SK-N-SH treated with all-trans-retinoic acid at 6 μM for 48 hours (cell line): Measurements from ENCODE around the gene METTL3.

Source experiments
- GLIS3 ChIP-seq: fragments of 250-450 bp; sonication (Bioruptor Pico); IDR thresholded peaks from 2 replicates; pipeline ENCODE4 v1.5.0; 2020; ENCODE audit warnings: mild to moderate bottlenecking, moderate library complexity
- SNAI2 ChIP-seq: fragments of 250-450 bp; sonication (Bioruptor Pico); IDR thresholded peaks from 2 replicates; pipeline ENCODE4 v1.5.0; 2020; ENCODE audit warnings: mild to moderate bottlenecking, moderate library complexity
- TOX ChIP-seq: fragments of 250-450 bp; sonication (Bioruptor Pico); IDR thresholded peaks from 2 replicates; pipeline ENCODE4 v1.8.0; 2021; ENCODE audit warnings: mild to moderate bottlenecking, moderate library complexity, borderline replicate concordance
- ZNF565 ChIP-seq: fragments of 450-650 bp; formaldehyde crosslinking; conservative IDR thresholded peaks from 2 replicates; pipeline ENCODE4 v1.5.0; 2020; ENCODE audit warnings: low read depth, mild to moderate bottlenecking, moderate library complexity
- ZNF70 ChIP-seq: fragments of 450-650 bp; formaldehyde crosslinking; IDR thresholded peaks from 2 replicates; pipeline ENCODE4 v1.5.0; 2020; ENCODE audit warnings: mild to moderate bottlenecking, moderate library complexity
- TF ChIP-seq, protein P1 (sequence below): fragments of 250-450 bp; sonication (Bioruptor Pico); IDR thresholded peaks from 2 replicates; pipeline ENCODE4 v1.8.0; 2020; ENCODE audit warnings: mild to moderate bottlenecking, moderate library complexity, borderline replicate concordance
- TF ChIP-seq, protein P2 (sequence below): fragments of 250-450 bp; sonication (Bioruptor Pico); IDR thresholded peaks from 2 replicates; pipeline ENCODE4 v1.8.0; 2021; ENCODE audit warnings: low read depth, mild to moderate bottlenecking, moderate library complexity, borderline replicate concordance
- TF ChIP-seq, protein P3 (sequence below): fragments of 250-450 bp; sonication (Bioruptor Pico); IDR thresholded peaks from 2 replicates; pipeline ENCODE4 v1.5.1; 2021; ENCODE audit warnings: mild to moderate bottlenecking, moderate library complexity
- TF ChIP-seq, protein P4 (sequence below): fragments of 250-450 bp; sonication (Bioruptor Pico); IDR thresholded peaks from 2 replicates; pipeline ENCODE4 v1.5.1; 2020; ENCODE audit warnings: low read depth, mild to moderate bottlenecking, moderate library complexity

DNA sequence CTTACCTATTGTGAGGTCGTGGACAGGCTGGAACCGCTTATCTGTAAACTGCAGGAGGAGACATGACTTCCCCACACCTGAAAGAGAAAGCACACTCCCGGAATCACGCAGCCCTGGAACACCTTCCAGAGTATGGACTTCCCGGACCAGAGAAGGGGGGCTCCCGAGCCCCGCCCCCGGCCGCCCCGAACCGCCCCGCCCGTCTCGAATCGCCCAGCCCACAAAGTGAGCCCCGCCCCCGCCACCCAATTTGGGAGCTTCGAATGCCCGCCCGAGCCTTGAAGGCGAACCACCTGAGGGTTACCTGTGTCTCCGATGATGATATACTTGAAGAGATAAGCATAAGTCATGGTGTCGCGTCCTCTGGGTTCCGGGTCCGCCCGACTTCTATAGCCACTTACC lies 34.6 kb downstream of the METTL3 start:
- TF ChIP-seq, protein P1, sequence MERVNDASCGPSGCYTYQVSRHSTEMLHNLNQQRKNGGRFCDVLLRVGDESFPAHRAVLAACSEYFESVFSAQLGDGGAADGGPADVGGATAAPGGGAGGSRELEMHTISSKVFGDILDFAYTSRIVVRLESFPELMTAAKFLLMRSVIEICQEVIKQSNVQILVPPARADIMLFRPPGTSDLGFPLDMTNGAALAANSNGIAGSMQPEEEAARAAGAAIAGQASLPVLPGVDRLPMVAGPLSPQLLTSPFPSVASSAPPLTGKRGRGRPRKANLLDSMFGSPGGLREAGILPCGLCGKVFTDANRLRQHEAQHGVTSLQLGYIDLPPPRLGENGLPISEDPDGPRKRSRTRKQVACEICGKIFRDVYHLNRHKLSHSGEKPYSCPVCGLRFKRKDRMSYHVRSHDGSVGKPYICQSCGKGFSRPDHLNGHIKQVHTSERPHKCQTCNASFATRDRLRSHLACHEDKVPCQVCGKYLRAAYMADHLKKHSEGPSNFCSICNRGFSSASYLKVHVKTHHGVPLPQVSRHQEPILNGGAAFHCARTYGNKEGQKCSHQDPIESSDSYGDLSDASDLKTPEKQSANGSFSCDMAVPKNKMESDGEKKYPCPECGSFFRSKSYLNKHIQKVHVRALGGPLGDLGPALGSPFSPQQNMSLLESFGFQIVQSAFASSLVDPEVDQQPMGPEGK: no peak
- TF ChIP-seq, protein P2, sequence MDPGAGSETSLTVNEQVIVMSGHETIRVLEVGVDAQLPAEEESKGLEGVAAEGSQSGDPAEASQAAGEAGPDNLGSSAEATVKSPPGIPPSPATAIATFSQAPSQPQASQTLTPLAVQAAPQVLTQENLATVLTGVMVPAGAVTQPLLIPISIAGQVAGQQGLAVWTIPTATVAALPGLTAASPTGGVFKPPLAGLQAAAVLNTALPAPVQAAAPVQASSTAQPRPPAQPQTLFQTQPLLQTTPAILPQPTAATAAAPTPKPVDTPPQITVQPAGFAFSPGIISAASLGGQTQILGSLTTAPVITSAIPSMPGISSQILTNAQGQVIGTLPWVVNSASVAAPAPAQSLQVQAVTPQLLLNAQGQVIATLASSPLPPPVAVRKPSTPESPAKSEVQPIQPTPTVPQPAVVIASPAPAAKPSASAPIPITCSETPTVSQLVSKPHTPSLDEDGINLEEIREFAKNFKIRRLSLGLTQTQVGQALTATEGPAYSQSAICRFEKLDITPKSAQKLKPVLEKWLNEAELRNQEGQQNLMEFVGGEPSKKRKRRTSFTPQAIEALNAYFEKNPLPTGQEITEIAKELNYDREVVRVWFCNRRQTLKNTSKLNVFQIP (CRISPR knock-in tag): no peak
- no peak for TF ChIP-seq GLIS3
- TF ChIP-seq, protein P3, sequence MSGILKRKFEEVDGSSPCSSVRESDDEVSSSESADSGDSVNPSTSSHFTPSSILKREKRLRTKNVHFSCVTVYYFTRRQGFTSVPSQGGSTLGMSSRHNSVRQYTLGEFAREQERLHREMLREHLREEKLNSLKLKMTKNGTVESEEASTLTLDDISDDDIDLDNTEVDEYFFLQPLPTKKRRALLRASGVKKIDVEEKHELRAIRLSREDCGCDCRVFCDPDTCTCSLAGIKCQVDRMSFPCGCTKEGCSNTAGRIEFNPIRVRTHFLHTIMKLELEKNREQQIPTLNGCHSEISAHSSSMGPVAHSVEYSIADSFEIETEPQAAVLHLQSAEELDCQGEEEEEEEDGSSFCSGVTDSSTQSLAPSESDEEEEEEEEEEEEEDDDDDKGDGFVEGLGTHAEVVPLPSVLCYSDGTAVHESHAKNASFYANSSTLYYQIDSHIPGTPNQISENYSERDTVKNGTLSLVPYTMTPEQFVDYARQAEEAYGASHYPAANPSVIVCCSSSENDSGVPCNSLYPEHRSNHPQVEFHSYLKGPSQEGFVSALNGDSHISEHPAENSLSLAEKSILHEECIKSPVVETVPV (CRISPR knock-in tag): no peak
- no peak for TF ChIP-seq TOX (CRISPR knock-in tag)
- TF ChIP-seq, protein P4, sequence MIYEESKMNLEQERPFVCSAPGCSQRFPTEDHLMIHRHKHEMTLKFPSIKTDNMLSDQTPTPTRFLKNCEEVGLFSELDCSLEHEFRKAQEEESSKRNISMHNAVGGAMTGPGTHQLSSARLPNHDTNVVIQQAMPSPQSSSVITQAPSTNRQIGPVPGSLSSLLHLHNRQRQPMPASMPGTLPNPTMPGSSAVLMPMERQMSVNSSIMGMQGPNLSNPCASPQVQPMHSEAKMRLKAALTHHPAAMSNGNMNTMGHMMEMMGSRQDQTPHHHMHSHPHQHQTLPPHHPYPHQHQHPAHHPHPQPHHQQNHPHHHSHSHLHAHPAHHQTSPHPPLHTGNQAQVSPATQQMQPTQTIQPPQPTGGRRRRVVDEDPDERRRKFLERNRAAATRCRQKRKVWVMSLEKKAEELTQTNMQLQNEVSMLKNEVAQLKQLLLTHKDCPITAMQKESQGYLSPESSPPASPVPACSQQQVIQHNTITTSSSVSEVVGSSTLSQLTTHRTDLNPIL (CRISPR knock-in tag): no peak
- TF ChIP-seq ZNF565 (CRISPR knock-in tag): no peak
- TF ChIP-seq SNAI2 (CRISPR knock-in tag): no peak
- TF ChIP-seq ZNF70: no peak
